ENCODE results near the gene UFD1. TPM values are rescaled to one million over a fixed set of nuclear protein-coding genes. Genes with fewer than 3 reads are reported as not detected.

The UFD1 gene
- total RNA-seq, 4 donors from 2014 or later = 32.3 to 47.5 (median 40.3) TPM

GRCh38 chr22:19402642-19403191, 76.3 kb downstream of the UFD1 start:
- TF ChIP-seq CTCF (IDR thresholded peaks at IDR 0.05) = no peak
- ATAC-seq (ENCODE audit: low FRiP score) (no peak), DNase-seq (ENCODE audit: low spot score) (no peak)

GRCh38 chr22:19401483-19401882, 77.5 kb downstream of the UFD1 start:
- ATAC-seq (ENCODE audit: low FRiP score) (no peak), DNase-seq (ENCODE audit: low spot score) (no peak)
- no peak for TF ChIP-seq CTCF (IDR thresholded peaks at IDR 0.05)

DNA sequence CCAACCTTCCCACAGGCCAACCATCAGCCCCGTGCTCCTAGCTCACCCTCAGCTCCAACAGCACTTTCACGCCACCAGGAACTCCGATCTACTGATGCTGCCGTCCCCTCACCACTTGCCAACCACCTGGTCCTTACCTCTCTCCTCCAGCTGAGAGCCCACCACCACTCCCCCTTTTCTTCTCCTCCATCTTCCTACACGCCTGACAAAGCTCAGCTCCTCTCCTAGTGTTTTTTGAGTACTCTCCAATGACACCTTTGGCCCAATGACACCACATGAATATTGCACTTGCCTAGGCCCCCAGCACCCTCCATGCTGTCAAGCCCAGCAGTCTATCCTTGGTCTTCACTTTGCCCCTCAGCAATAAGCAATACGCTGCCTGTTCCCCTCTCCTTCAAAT, 78.1 kb downstream of the UFD1 start:
- ATAC-seq (ENCODE audit: low FRiP score) (no peak), DNase-seq (ENCODE audit: low spot score) (no peak)
- TF ChIP-seq CTCF (IDR thresholded peaks at IDR 0.05) = no peak

Other genes starting within 250 kb of the UFD1 start
- gene CLTCL1, start 187.5 kb downstream of the UFD1 start, total RNA-seq = 10 to 100 TPM in 1 of 4 donors, 1 to 10 TPM in 3; 5.0 to 14.3 (median 5.9) TPM
- 10 to 100 TPM; 20.8 to 32.7 (median 22.6) TPM for gene HIRA, start 47.5 kb downstream of the UFD1 start, total RNA-seq
- 10 to 100 TPM; 17.3 to 25.9 (median 24.0) TPM for gene MRPL40, start 46.6 kb downstream of the UFD1 start, total RNA-seq
- 10 to 100 TPM; 52.7 to 75.3 (median 57.3) TPM for gene C22orf39, start 31.5 kb downstream of the UFD1 start, total RNA-seq
- 1 to 10 TPM in 2 of 4 donors, under 1 TPM in 1, not detected in 1; 0.95 to 1.4 (median 1.2) TPM for gene CDC45, start 727 bp upstream of the UFD1 start, total RNA-seq
- 100 to 1,000 TPM in 2 of 4 donors, 10 to 100 TPM in 2; 67.6 to 367 (median 162) TPM for gene CLDN5, start 45.2 kb upstream of the UFD1 start, total RNA-seq
- gene SEPTIN5, start 235.3 kb upstream of the UFD1 start, total RNA-seq = 10 to 100 TPM in 1 of 4 donors, 1 to 10 TPM in 3; 3.7 to 19.1 (median 5.9) TPM
- 1 to 10 TPM in 2 of 4 donors, under 1 TPM in 2; 0.88 to 9.3 (median 1.4) TPM for gene GP1BB, start 244.3 kb upstream of the UFD1 start, total RNA-seq

Measured in omental fat pad (tissue), 4 donors.